Measurements from ENCODE around the gene ACTN1.

ACTN1 gene

GRCh38 chr14:68951800-68952530 is 27.1 kb downstream of the ACTN1 start:
- no peak for TF ChIP-seq CTCF (IDR thresholded peaks at IDR 0.05; ENCODE audit: low read depth, low read length, missing control alignments)
- no peak for DNase-seq (ENCODE audit: low read depth)
- H3K4me3 ChIP-seq (ENCODE audit: low read depth, low read length), result no peak overlapping the region

- no peak for DNase-seq (ENCODE audit: low read depth)
- no peak for TF ChIP-seq CTCF (IDR thresholded peaks at IDR 0.05; ENCODE audit: low read depth, low read length, missing control alignments)
- H3K4me3 ChIP-seq (ENCODE audit: low read depth, low read length), result no peak overlapping the region
These were observed 27.9 kb downstream of the ACTN1 start for GRCh38 chr14:68951035-68951797.

GRCh38 chr14:68950111-68950510 is 29.0 kb downstream of the ACTN1 start:
- H3K4me3 ChIP-seq (ENCODE audit: low read depth, low read length), result no peak overlapping the region
- no peak for DNase-seq (ENCODE audit: low read depth)
- TF ChIP-seq CTCF (IDR thresholded peaks at IDR 0.05; ENCODE audit: low read depth, low read length, missing control alignments), result no peak

- TF ChIP-seq CTCF (IDR thresholded peaks at IDR 0.05; ENCODE audit: low read depth, low read length, missing control alignments), result no peak
- no peak overlapping the region for H3K4me3 ChIP-seq (ENCODE audit: low read depth, low read length)
- DNase-seq (ENCODE audit: low read depth), result no peak
These were observed 29.5 kb downstream of the ACTN1 start for GRCh38 chr14:68949601-68949965.

- DNase-seq (ENCODE audit: low read depth), result no peak
- no peak for TF ChIP-seq CTCF (IDR thresholded peaks at IDR 0.05; ENCODE audit: low read depth, low read length, missing control alignments)
These were observed 30.2 kb downstream of the ACTN1 start for GRCh38 chr14:68948686-68949600.

GRCh38 chr14:68947802-68948201 is 31.3 kb downstream of the ACTN1 start:
- TF ChIP-seq CTCF (IDR thresholded peaks at IDR 0.05; ENCODE audit: low read depth, low read length, missing control alignments), result no peak
- no peak for DNase-seq (ENCODE audit: low read depth)
- H3K4me3 ChIP-seq (ENCODE audit: low read depth, low read length), result no peak overlapping the region

More at GRCh38 chr14:68948686-68949600, 30.2 kb downstream of the ACTN1 start:
- H3K4me3 ChIP-seq (ENCODE audit: low read depth, low read length), result no peak overlapping the region

Data from GM12864 (cell line).